Stimulated activated CD8-positive, alpha-beta memory T cell treated with anti-CD3 and anti-CD28 coated beads, Interleukin-12 subunit alpha, Interleukin-12 subunit beta, amount 100 ng/mL, for 24 hours (primary cell): ENCODE results near the gene TYW1B.
"Not testable (repeated sequence)": the region's sequence is repeated elsewhere in the genome, so short reads cannot be mapped to it uniquely, and the experiment has no call there.

Source experiments
- DNase-seq: peaks from one replicate; pipeline ENCODE4 v3.0.0-alpha.2; 2020; ENCODE audit errors: extremely low read depth

TYW1B gene

GRCh38 chr7:72700548-72700947 lies 127.5 kb downstream of the TYW1B start:
- not testable (repeated sequence) for DNase-seq

GRCh38 chr7:72697066-72697465 lies 130.9 kb downstream of the TYW1B start:
- not testable (repeated sequence) for DNase-seq

- not testable (repeated sequence) for DNase-seq
Observed at GRCh38 chr7:72696643-72697042, 131.4 kb downstream of the TYW1B start.

- DNase-seq: not testable (repeated sequence)
Observed at GRCh38 chr7:72695482-72695881, 132.5 kb downstream of the TYW1B start.

- not testable (repeated sequence) for DNase-seq
Observed at GRCh38 chr7:72691442-72691841, 136.6 kb downstream of the TYW1B start.

GRCh38 chr7:72690177-72690576 lies 137.8 kb downstream of the TYW1B start:
- DNase-seq: not testable (repeated sequence)

- not testable (repeated sequence) for DNase-seq
Observed at GRCh38 chr7:72689344-72689743, 138.7 kb downstream of the TYW1B start.

GRCh38 chr7:72681211-72681610 lies 146.8 kb downstream of the TYW1B start:
- not testable (repeated sequence) for DNase-seq

- not testable (repeated sequence) for DNase-seq
Observed at GRCh38 chr7:72676880-72677279, 151.1 kb downstream of the TYW1B start.

GRCh38 chr7:72676086-72676690 lies 151.8 kb downstream of the TYW1B start:
- DNase-seq: not testable (repeated sequence)

GRCh38 chr7:72675686-72676085 lies 152.3 kb downstream of the TYW1B start:
- not testable (repeated sequence) for DNase-seq

- DNase-seq: no peak
Observed at GRCh38 chr7:72674394-72674793, 153.6 kb downstream of the TYW1B start.

GRCh38 chr7:72670850-72671249 lies 157.2 kb downstream of the TYW1B start:
- not testable (repeated sequence) for DNase-seq

GRCh38 chr7:72668435-72668834 lies 159.6 kb downstream of the TYW1B start:
- not testable (repeated sequence) for DNase-seq

- DNase-seq: not testable (repeated sequence)
Observed at GRCh38 chr7:72667049-72667448, 161.0 kb downstream of the TYW1B start.

GRCh38 chr7:72648574-72648973 lies 179.4 kb downstream of the TYW1B start:
- DNase-seq: not testable (repeated sequence)

GRCh38 chr7:72643708-72644107 lies 184.3 kb downstream of the TYW1B start:
- not testable (repeated sequence) for DNase-seq

- DNase-seq: not testable (repeated sequence)
Observed at GRCh38 chr7:72641485-72642248, 186.3 kb downstream of the TYW1B start.

GRCh38 chr7:72640740-72641139 lies 187.3 kb downstream of the TYW1B start:
- DNase-seq: not testable (repeated sequence)

- not testable (repeated sequence) for DNase-seq
Observed at GRCh38 chr7:72635273-72635908, 192.6 kb downstream of the TYW1B start.

- DNase-seq: not testable (repeated sequence)
Observed at GRCh38 chr7:72632765-72633292, 195.2 kb downstream of the TYW1B start.

- DNase-seq: not testable (repeated sequence)
Observed at GRCh38 chr7:72628375-72628774, 199.6 kb downstream of the TYW1B start.
